Measurements from ENCODE around the gene CCDC187.

GRCh38 chr9:136329211-136329627 lies 25.3 kb upstream of the CCDC187 start:
- TF ChIP-seq RAD21 (IDR thresholded peaks at IDR 0.05; ENCODE audit: low read length) (no peak), CTCF (conservative IDR thresholded peaks at IDR 0.05; ENCODE audit: low read depth, low read length) (no peak), POLR2A (IDR thresholded peaks at IDR 0.05; ENCODE audit: low read depth, low read length) (no peak), NFE2L2 (IDR thresholded peaks at IDR 0.05; ENCODE audit: low read depth, low read length) (no peak), RFX5 (IDR thresholded peaks at IDR 0.05; ENCODE audit: low read depth, low read length) (no peak)
